ENCODE measurements around the gene ITFG1. TPM values are rescaled to one million over a fixed set of nuclear protein-coding genes. Genes with fewer than 3 reads are reported as not detected.

ITFG1 gene
- total RNA-seq, 4 donors from 2014 or later: 27.4 to 47.0 (median 36.9) TPM

DNA sequence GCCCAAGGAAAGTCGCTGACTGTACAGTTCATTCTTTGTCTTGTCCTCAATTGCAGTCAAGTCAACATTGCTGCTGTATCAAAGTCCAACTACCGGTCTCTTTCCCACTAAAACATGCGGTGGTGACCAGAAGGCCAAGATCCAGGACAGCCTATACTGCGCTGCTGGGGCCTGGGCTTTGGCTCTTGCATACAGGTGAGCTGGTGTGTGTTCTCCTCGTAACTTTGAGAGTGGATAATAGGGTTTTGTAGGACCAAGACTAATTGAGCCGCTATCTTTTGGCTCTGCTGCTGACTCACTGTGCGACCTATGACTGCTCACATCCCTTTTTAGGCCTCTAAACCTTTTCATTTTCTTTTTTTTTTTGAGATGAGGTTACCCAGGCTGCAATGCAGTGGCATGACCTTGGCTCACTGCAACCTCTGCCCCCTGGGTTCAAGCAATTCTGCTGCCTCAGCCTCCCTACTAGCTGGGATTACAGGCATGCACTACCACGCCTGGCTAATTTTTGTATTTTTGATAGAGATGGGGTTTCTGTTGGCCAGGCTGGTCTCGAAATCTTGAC, 38.9 kb upstream of the ITFG1 start:
- no peaks in the 10 kb centered on the region for H3K27me3 ChIP-seq
- WGBS: 96% methylated on average over 9 of the region's 9 CpGs
- no peak overlapping the region for H3K4me3 ChIP-seq
- no peaks in the 10 kb centered on the region for H3K4me1 ChIP-seq
- no peak for TF ChIP-seq POLR2A (IDR thresholded peaks at IDR 0.05)
- TF ChIP-seq, protein P1, sequence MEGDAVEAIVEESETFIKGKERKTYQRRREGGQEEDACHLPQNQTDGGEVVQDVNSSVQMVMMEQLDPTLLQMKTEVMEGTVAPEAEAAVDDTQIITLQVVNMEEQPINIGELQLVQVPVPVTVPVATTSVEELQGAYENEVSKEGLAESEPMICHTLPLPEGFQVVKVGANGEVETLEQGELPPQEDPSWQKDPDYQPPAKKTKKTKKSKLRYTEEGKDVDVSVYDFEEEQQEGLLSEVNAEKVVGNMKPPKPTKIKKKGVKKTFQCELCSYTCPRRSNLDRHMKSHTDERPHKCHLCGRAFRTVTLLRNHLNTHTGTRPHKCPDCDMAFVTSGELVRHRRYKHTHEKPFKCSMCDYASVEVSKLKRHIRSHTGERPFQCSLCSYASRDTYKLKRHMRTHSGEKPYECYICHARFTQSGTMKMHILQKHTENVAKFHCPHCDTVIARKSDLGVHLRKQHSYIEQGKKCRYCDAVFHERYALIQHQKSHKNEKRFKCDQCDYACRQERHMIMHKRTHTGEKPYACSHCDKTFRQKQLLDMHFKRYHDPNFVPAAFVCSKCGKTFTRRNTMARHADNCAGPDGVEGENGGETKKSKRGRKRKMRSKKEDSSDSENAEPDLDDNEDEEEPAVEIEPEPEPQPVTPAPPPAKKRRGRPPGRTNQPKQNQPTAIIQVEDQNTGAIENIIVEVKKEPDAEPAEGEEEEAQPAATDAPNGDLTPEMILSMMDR (IDR thresholded peaks at IDR 0.05): no peak
- TF ChIP-seq POLR2AphosphoS5 (IDR thresholded peaks at IDR 0.05): no peak
- no peak for TF ChIP-seq EP300 (IDR thresholded peaks at IDR 0.05)
- H3K36me3 ChIP-seq: peaks cover 54% of the 10 kb centered on the region
- H3K9me3 ChIP-seq: no peaks in the 10 kb centered on the region
- DNase-seq (ENCODE audit: low spot score in 2 of 2): no peak
- H3K27ac ChIP-seq: no peak overlapping the region

DNA sequence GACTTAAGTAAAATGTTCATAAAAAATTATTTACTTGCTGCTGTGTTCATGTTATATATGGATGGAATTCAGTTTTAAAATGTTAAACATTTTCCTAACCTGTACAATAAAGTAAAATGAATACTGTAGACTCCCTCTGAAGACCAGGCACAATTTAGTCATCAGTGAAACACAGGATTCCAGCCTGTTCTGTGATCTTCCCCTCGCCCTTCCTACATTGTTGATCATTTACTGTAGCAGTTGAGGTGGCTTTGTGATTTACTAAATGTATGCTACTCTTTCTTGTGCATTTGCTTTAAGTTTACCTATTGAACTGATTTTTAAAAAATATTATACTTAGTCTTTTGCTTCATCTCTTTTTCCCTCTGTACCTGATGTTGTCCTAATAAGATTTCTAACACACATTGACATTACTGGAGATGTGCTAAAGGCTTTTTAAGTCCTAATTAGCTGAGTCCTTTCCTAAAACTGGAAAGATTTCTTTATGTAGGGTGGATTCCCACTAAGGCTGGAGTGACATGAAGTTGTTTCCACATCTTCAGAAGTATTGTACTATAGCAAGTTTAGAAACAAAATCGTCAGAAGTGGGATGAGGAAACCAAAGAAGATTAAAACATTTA, 38.3 kb upstream of the ITFG1 start:
- Histone ChIP-seq H3K27ac (no peak overlapping the region), H3K4me1 (no peaks in the 10 kb centered on the region), H3K36me3 (peaks cover 48% of the 10 kb centered on the region), H3K27me3 (no peaks in the 10 kb centered on the region), H3K4me3 (no peak overlapping the region), H3K9me3 (no peaks in the 10 kb centered on the region)
- no peak for DNase-seq (ENCODE audit: low spot score in 2 of 2)
- TF ChIP-seq POLR2AphosphoS5 (IDR thresholded peaks at IDR 0.05) (no peak), EP300 (IDR thresholded peaks at IDR 0.05) (no peak), POLR2A (IDR thresholded peaks at IDR 0.05) (no peak)
- TF ChIP-seq, protein P1 (IDR thresholded peaks at IDR 0.05): no peak
- WGBS: 92% methylated on average over 2 of the region's 2 CpGs

DNA sequence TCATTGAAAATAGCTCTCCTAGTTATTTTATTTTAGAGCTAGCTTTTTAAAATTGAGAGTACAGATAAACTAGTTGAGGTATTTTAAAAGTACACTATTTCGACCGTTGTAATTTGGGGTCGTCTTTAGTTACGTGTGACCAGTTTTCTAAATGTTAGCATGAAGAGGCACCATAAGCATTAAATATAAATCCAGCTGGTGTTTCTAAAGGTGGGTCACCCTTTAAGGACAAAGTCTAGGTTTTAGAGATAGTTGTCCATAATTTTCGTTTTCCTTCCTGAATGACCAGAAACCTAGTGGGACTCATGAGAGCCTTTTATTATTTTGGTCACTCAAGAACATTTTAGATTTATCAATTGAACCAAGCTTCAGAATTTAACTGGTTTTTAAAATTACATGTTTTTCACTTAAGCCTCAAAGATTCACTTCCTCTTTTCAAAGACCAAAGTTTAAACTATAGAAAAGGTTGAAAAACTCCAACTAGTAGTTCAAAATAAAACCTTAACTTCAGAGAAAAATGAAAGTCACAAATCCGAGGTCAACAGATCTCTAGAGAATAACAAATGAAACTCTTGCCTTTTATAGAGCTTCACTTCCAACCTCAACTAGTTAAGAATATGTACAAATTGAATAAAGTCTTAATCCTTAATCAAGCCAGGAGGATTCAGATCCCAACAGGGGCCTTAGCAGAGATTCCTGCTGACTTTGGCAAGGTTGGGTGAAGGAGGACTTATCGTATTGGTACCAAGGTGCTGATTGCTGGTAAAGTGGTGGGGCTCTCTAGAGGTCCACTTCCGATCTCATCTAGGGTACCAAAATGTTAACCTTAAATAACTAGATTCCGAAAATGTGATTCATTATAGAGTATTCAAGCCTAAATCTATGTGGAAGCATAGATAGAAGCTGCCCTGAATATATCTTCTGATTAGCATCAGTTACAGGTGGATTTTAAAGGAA, 32.8 kb upstream of the ITFG1 start:
- Histone ChIP-seq H3K4me1 (peaks cover 7% of the 10 kb centered on the region), H3K36me3 (peaks cover 5% of the 10 kb centered on the region), H3K27ac (peak overlapping the region; percentile 46), H3K4me3 (peak overlapping the region; percentile 8), H3K27me3 (no peaks in the 10 kb centered on the region), H3K9me3 (peaks cover 5% of the 10 kb centered on the region)
- DNase-seq (ENCODE audit: low spot score in 2 of 2): no peak
- TF ChIP-seq EP300 (IDR thresholded peaks at IDR 0.05) (no peak), POLR2A (IDR thresholded peaks at IDR 0.05) (no peak), POLR2AphosphoS5 (IDR thresholded peaks at IDR 0.05) (no peak)
- TF ChIP-seq, protein P1 (IDR thresholded peaks at IDR 0.05): no peak
- 88% methylated on average over 9 of the region's 9 CpGs for WGBS

DNA sequence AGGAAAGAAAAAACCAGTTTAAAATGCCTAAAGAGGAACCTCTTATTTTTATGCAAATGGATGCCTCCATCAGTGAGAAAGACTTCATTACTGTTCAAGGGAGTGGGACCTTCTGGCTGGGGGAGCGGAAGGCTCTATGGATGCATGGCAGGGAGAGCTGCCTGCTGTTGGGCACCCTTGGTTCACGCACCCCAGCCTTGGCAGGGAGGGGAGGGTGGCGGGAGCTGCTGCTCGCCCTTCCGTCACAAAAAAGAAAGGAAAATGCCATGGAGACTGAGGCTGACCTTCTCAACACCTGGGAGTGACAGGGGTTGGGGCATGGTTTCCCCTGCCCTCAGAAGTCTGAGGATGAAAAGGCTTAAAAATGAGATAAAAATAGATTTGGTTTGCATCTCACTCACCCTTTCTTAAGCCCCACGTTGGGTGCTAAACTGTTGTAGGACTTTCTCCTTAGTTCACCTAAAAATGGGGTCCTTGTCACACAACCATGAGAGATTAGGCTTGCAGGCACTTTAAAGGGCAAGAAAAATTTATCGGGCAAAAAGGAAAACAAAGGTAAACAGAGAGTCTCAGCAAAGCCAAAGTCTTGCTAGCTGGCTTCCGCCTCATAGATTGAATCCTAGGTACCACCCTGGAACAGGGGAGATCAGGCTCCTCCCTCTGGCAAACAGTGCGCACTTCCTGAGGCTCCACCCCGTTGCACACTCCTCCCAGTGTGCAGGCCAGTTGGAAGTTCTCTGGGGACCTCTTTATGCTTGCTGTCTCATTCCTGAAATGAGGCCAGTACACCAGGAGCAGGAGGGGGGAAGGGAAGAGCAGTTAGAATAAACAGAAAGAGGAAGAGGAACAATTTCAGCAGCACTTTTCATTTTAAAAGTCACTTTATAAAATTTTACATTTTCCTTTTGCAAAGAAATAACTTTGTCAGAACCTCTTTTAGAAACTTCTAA, 31.8 kb upstream of the ITFG1 start:
- DNase-seq (ENCODE audit: low spot score in 2 of 2): peak in 1 of 2 donors; percentile 79
- peaks cover 7% of the 10 kb centered on the region for H3K4me1 ChIP-seq
- WGBS: 79% methylated on average over 10 of the region's 10 CpGs
- H3K36me3 ChIP-seq: peaks cover 2% of the 10 kb centered on the region
- H3K4me3 ChIP-seq: peak overlapping the region; percentile 8
- H3K27ac ChIP-seq: peak overlapping the region; percentile 63
- peaks cover 5% of the 10 kb centered on the region for H3K9me3 ChIP-seq
- TF ChIP-seq EP300 (IDR thresholded peaks at IDR 0.05) (no peak), POLR2AphosphoS5 (IDR thresholded peaks at IDR 0.05) (no peak), POLR2A (IDR thresholded peaks at IDR 0.05) (no peak)
- TF ChIP-seq, protein P1 (IDR thresholded peaks at IDR 0.05): no peak
- no peaks in the 10 kb centered on the region for H3K27me3 ChIP-seq

Data from suprapubic skin (tissue), 4 donors.